ENCODE data around the gene ACAD10. TPM values are rescaled to one million over a fixed set of nuclear protein-coding genes. Genes with fewer than 3 reads are reported as not detected.
"Not testable (repeated sequence)": the region's sequence is repeated elsewhere in the genome, so short reads cannot be mapped to it uniquely, and the experiment has no call there.

Gene ACAD10
- total and polyA plus RNA-seq, 2 donors: 9.7 to 22.4 TPM

DNA sequence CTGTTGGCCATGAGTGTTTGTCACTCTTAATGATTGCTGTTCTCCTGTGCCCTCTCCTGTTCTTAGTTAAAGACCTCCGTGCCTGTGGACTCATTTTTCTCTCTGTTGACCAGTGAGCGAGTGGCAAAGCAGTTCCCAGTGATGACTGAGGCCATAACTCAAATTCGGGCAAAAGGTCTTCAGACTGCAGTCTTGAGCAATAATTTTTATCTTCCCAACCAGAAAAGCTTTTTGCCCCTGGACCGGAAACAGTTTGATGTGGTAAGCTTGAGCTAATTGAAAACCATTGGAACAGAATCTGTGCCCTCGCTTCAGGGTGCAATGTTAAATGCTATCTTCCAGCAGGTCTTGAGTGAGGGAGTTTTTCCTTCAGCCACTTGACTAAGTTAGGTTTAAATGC is 19.8 kb downstream of the ACAD10 start:
- DNase-seq (ENCODE audit: low read depth in 6 of 9, low spot score in 9 of 9): no peak
- Histone ChIP-seq H3K36me3 (ENCODE audit: control insufficient read depth in 2 of 2, insufficient read depth in 2 of 2, low read length in 1 of 2) (peaks cover 45 to 54% of the 10 kb centered on the region in 2 donors), H3K9me3 (ENCODE audit: control insufficient read depth in 2 of 2, insufficient read depth in 1 of 2, low read length in 1 of 2) (no peaks in the 10 kb centered on the region), H3K4me1 (ENCODE audit: control insufficient read depth in 2 of 2, insufficient read depth in 2 of 2, low read length in 2 of 2) (no peaks in the 10 kb centered on the region), H3K4me3 (ENCODE audit: low read length in 2 of 2) (no peak overlapping the region), H3K27me3 (ENCODE audit: control insufficient read depth in 2 of 2, insufficient read depth in 1 of 2, low read length in 1 of 2) (no peaks in the 10 kb centered on the region), H3K27ac (ENCODE audit: low read depth in 1 of 2, low read length in 1 of 2) (no peak overlapping the region)
- 89% methylated on average over 5 of the region's 5 CpGs for WGBS

DNA sequence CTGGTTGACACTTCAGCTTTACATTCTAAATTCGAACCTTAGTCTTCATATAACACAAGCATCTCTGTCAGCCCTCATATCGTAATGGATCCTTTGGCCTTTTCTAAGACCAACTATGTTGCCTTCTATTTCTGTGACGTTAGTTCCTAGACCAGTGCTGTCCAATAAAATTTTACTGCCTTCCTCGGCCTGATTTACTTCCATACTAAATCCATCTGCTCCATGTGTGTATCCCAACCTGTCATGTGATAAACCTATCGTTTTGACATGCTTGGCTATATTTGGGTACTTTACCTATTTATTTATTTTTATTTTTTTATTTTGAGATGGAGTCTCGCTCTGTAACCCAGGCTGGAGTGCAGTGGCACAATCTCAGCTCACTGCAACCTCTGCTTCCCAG is 20.3 kb downstream of the ACAD10 start:
- H3K9me3 ChIP-seq (ENCODE audit: control insufficient read depth in 2 of 2, insufficient read depth in 1 of 2, low read length in 1 of 2): no peaks in the 10 kb centered on the region
- 99% methylated on average over 6 of the region's 6 CpGs for WGBS
- no peak for DNase-seq (ENCODE audit: low read depth in 6 of 9, low spot score in 9 of 9)
- no peak overlapping the region for H3K4me3 ChIP-seq (ENCODE audit: low read length in 2 of 2)
- H3K4me1 ChIP-seq (ENCODE audit: control insufficient read depth in 2 of 2, insufficient read depth in 2 of 2, low read length in 2 of 2): no peaks in the 10 kb centered on the region
- no peak overlapping the region for H3K27ac ChIP-seq (ENCODE audit: low read depth in 1 of 2, low read length in 1 of 2)
- H3K27me3 ChIP-seq (ENCODE audit: control insufficient read depth in 2 of 2, insufficient read depth in 1 of 2, low read length in 1 of 2): no peaks in the 10 kb centered on the region
- peaks cover 49 to 53% of the 10 kb centered on the region in 2 donors for H3K36me3 ChIP-seq (ENCODE audit: control insufficient read depth in 2 of 2, insufficient read depth in 2 of 2, low read length in 1 of 2)

DNA sequence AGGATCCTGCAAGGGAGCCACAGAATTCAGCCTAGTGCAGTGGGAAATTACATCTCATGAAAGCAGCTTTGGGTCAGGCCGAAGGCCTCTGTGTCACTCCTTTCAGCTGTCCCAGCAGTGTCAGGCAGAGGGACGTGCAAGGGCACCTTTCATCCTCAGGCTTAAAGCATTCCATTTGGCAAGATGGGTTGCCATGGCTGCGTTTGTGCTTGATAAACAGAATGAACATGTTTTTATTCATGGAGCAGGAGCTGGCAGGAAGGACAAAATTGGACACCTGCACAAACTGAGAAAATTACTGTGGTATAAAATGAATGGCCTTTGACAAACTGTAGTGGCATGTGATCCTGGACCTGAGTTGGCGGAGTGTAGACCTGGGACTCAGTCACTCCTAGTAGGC is 29.4 kb downstream of the ACAD10 start:
- no peak for DNase-seq (ENCODE audit: low read depth in 6 of 9, low spot score in 9 of 9)
- Histone ChIP-seq H3K36me3 (ENCODE audit: control insufficient read depth in 2 of 2, insufficient read depth in 2 of 2, low read length in 1 of 2) (peaks cover 34 to 45% of the 10 kb centered on the region in 2 donors), H3K4me3 (ENCODE audit: low read length in 2 of 2) (no peak overlapping the region), H3K9me3 (ENCODE audit: control insufficient read depth in 2 of 2, insufficient read depth in 1 of 2, low read length in 1 of 2) (no peaks in the 10 kb centered on the region), H3K27ac (ENCODE audit: low read depth in 1 of 2, low read length in 1 of 2) (no peak overlapping the region), H3K4me1 (ENCODE audit: control insufficient read depth in 2 of 2, insufficient read depth in 2 of 2, low read length in 2 of 2) (no peaks in the 10 kb centered on the region), H3K27me3 (ENCODE audit: control insufficient read depth in 2 of 2, insufficient read depth in 1 of 2, low read length in 1 of 2) (no peaks in the 10 kb centered on the region)
- 98% methylated on average over 4 of the region's 4 CpGs for WGBS

DNA sequence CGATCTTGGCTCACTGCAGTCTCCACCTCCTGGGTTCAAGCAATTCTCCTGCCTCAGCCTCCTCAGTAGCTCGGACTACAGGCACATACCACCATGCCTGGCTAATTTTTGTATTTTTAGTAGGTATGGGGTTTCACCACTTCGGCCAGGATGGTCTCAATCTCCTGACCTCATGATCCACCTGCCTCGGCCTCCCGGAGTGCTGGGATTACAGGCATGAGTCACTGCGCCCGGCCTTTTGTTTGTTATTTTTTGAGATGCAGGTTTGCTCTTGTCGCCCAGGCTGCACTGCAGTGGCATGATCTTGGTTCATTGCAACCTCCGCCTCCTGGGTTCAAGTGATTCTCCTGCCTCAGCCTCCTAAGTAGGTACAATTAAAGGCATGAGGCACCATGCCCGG is 33.5 kb downstream of the ACAD10 start:
- not testable (repeated sequence) for H3K27me3 ChIP-seq (ENCODE audit: control insufficient read depth in 2 of 2, insufficient read depth in 1 of 2, low read length in 1 of 2); H3K27ac ChIP-seq (ENCODE audit: low read depth in 1 of 2, low read length in 1 of 2); DNase-seq (ENCODE audit: low read depth in 6 of 9, low spot score in 9 of 9); H3K9me3 ChIP-seq (ENCODE audit: control insufficient read depth in 2 of 2, insufficient read depth in 1 of 2, low read length in 1 of 2); H3K4me1 ChIP-seq (ENCODE audit: control insufficient read depth in 2 of 2, insufficient read depth in 2 of 2, low read length in 2 of 2); H3K4me3 ChIP-seq (ENCODE audit: low read length in 2 of 2)
- 93% methylated on average over 10 of the region's 10 CpGs for WGBS
- H3K36me3 ChIP-seq (ENCODE audit: control insufficient read depth in 2 of 2, insufficient read depth in 2 of 2, low read length in 1 of 2): peaks cover 28 to 30% of the 10 kb centered on the region in 2 donors

DNA sequence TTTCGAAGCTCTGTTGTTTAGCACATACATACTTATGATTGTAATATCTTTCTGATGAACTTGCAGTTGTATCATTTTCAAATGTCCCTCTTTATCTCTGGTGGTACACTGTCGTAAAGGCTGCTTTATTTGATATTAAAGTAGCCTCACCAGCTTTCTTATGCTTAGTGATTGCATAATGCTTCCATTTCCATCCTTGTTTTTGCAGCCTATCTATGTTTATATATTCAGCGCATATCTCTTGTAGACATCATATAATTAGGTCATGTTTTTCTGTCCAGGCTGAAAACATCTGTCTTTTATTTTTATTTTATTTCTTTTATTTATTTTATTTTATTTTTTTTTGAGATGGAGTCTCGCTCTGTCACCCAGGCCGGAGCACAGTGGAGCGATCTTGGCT is 34.6 kb downstream of the ACAD10 start:
- H3K9me3 ChIP-seq (ENCODE audit: control insufficient read depth in 2 of 2, insufficient read depth in 1 of 2, low read length in 1 of 2): no peaks in the 10 kb centered on the region
- H3K4me1 ChIP-seq (ENCODE audit: control insufficient read depth in 2 of 2, insufficient read depth in 2 of 2, low read length in 2 of 2): no peaks in the 10 kb centered on the region
- WGBS: 98% methylated on average over 6 of the region's 6 CpGs
- H3K27me3 ChIP-seq (ENCODE audit: control insufficient read depth in 2 of 2, insufficient read depth in 1 of 2, low read length in 1 of 2): no peaks in the 10 kb centered on the region
- H3K36me3 ChIP-seq (ENCODE audit: control insufficient read depth in 2 of 2, insufficient read depth in 2 of 2, low read length in 1 of 2): peaks cover 22 to 28% of the 10 kb centered on the region in 2 donors
- H3K27ac ChIP-seq (ENCODE audit: low read depth in 1 of 2, low read length in 1 of 2): no peak overlapping the region
- no peak overlapping the region for H3K4me3 ChIP-seq (ENCODE audit: low read length in 2 of 2)
- DNase-seq (ENCODE audit: low read depth in 6 of 9, low spot score in 9 of 9): no peak

DNA sequence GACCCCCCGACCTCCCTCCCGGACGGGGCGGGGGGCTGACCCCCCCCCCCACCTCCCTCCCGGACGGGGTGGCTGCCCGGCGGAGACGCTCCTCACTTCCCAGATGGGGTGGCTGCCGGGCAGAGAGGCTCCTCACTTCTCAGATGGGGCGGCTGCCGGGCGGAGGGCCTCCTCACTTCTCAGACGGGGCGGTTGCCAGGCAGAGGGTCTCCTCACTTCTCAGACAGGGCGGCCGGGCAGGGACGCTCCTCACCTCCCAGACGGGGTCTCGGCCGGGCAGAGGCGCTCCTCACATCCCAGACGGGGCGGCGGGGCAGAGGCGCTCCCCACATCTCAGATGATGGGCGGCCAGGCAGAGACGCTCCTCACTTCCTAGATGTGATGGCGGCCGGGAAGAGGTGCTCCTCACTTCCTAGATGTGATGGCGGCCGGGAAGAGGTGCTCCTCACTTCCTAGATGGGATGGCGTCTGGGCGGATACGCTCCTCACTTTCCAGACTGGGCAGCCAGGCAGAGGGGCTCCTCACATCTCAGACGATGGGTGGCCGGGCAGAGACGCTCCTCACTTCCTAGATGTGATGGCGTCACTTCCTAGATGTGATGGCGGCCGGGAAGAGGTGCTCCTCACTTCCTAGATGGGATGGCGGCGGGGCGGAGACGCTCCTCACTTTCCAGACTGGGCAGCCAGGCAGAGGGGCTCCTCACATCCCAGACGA is 38.0 kb downstream of the ACAD10 start:
- H3K4me3 ChIP-seq (ENCODE audit: low read length in 2 of 2); H3K27ac ChIP-seq (ENCODE audit: low read depth in 1 of 2, low read length in 1 of 2); H3K4me1 ChIP-seq (ENCODE audit: control insufficient read depth in 2 of 2, insufficient read depth in 2 of 2, low read length in 2 of 2); H3K9me3 ChIP-seq (ENCODE audit: control insufficient read depth in 2 of 2, insufficient read depth in 1 of 2, low read length in 1 of 2); H3K27me3 ChIP-seq (ENCODE audit: control insufficient read depth in 2 of 2, insufficient read depth in 1 of 2, low read length in 1 of 2); DNase-seq (ENCODE audit: low read depth in 6 of 9, low spot score in 9 of 9): not testable (repeated sequence)
- WGBS: 97% methylated on average over 46 of the region's 46 CpGs
- H3K36me3 ChIP-seq (ENCODE audit: control insufficient read depth in 2 of 2, insufficient read depth in 2 of 2, low read length in 1 of 2): peaks cover 11 to 14% of the 10 kb centered on the region in 2 donors

DNA sequence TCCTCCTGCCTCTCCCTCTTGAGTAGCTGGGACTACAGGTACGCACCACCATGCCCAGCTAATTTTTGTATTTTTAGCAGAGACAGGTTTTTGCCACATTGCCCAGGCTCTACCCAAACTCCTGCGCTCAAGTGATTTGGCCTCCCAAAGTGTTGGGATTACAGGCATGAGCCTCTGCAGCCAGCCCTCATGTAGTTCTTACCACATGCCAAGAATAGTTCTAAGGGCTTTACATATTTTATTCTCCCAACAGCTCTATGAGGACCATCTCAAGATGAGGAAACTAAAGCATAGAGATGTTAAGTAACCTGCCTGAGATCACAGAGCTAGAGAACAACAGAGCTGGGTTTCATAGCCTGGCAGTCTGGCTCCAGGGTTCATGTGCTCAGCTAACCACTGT is 42.9 kb downstream of the ACAD10 start:
- DNase-seq (ENCODE audit: low read depth in 6 of 9, low spot score in 9 of 9): no peak
- H3K9me3 ChIP-seq (ENCODE audit: control insufficient read depth in 2 of 2, insufficient read depth in 1 of 2, low read length in 1 of 2): no peaks in the 10 kb centered on the region
- H3K36me3 ChIP-seq (ENCODE audit: control insufficient read depth in 2 of 2, insufficient read depth in 2 of 2, low read length in 1 of 2): peaks cover 17 to 27% of the 10 kb centered on the region in 2 donors
- WGBS: 96% methylated on average over 2 of the region's 2 CpGs
- no peaks in the 10 kb centered on the region for H3K4me1 ChIP-seq (ENCODE audit: control insufficient read depth in 2 of 2, insufficient read depth in 2 of 2, low read length in 2 of 2)
- no peaks in the 10 kb centered on the region for H3K27me3 ChIP-seq (ENCODE audit: control insufficient read depth in 2 of 2, insufficient read depth in 1 of 2, low read length in 1 of 2)
- H3K4me3 ChIP-seq (ENCODE audit: low read length in 2 of 2): no peak overlapping the region
- H3K27ac ChIP-seq (ENCODE audit: low read depth in 1 of 2, low read length in 1 of 2): no peak overlapping the region

DNA sequence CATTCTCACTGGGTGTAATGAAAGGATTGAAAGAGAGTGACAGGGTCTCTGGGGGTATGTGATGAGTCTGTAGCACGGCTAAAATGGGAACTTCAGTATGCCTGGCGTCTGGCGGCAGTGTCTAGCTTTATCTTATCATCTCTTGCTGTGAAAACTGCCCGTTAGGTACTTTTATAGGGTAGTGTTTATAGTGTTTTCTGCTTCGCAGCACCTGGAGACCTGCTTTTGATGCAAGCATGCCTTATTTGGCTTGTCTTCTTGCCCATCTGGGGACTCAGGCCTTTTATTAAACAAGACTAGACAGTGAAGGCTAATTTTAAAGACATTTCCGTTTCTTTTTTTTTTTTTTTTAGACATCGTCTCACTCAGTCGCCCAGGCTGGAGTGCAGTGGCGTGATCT is 44.6 kb downstream of the ACAD10 start:
- no peak for DNase-seq (ENCODE audit: low read depth in 6 of 9, low spot score in 9 of 9)
- no peak overlapping the region for H3K27ac ChIP-seq (ENCODE audit: low read depth in 1 of 2, low read length in 1 of 2)
- no peaks in the 10 kb centered on the region for H3K4me1 ChIP-seq (ENCODE audit: control insufficient read depth in 2 of 2, insufficient read depth in 2 of 2, low read length in 2 of 2)
- peaks cover 15 to 28% of the 10 kb centered on the region in 2 donors for H3K36me3 ChIP-seq (ENCODE audit: control insufficient read depth in 2 of 2, insufficient read depth in 2 of 2, low read length in 1 of 2)
- H3K4me3 ChIP-seq (ENCODE audit: low read length in 2 of 2): no peak overlapping the region
- 97% methylated on average over 9 of the region's 9 CpGs for WGBS
- H3K27me3 ChIP-seq (ENCODE audit: control insufficient read depth in 2 of 2, insufficient read depth in 1 of 2, low read length in 1 of 2): no peaks in the 10 kb centered on the region
- no peaks in the 10 kb centered on the region for H3K9me3 ChIP-seq (ENCODE audit: control insufficient read depth in 2 of 2, insufficient read depth in 1 of 2, low read length in 1 of 2)

DNA sequence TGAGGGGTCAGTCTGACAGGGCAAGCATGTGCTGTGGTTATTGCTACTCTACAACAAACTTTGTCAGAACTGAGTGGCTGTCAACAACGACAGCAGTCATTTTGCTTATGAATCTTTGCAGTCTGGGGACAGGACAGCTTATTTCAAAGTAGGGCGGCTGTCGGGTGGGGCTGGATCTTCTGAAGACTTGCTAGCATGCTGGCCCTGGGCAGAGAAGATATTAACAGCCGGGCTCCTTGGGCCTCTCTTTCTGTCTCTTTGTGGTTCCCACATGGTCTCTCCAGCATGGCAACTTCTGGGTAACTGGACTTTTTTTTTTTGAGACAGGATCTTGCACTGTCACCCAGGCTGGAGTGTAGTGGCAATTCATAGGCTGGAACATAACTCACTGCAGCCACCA is 46.9 kb downstream of the ACAD10 start:
- Histone ChIP-seq H3K27ac (ENCODE audit: low read depth in 1 of 2, low read length in 1 of 2) (no peak overlapping the region), H3K27me3 (ENCODE audit: control insufficient read depth in 2 of 2, insufficient read depth in 1 of 2, low read length in 1 of 2) (no peaks in the 10 kb centered on the region), H3K4me3 (ENCODE audit: low read length in 2 of 2) (no peak overlapping the region), H3K9me3 (ENCODE audit: control insufficient read depth in 2 of 2, insufficient read depth in 1 of 2, low read length in 1 of 2) (no peaks in the 10 kb centered on the region), H3K4me1 (ENCODE audit: control insufficient read depth in 2 of 2, insufficient read depth in 2 of 2, low read length in 2 of 2) (no peaks in the 10 kb centered on the region), H3K36me3 (ENCODE audit: control insufficient read depth in 2 of 2, insufficient read depth in 2 of 2, low read length in 1 of 2) (peaks cover 22 to 36% of the 10 kb centered on the region in 2 donors)
- WGBS: 98% methylated on average over 4 of the region's 4 CpGs
- no peak for DNase-seq (ENCODE audit: low read depth in 6 of 9, low spot score in 9 of 9)

Data from thymus (tissue), 11 donors.